NCI-H187 (cell line): ENCODE data around the gene ASIC1.
A peak's percentile ranks its signal among the peaks of the same experiment; 100 is the strongest.
"Not testable (repeated sequence)": the region's sequence is repeated elsewhere in the genome, so short reads cannot be mapped to it uniquely, and the experiment has no call there.

Experiments used
- DNase-seq, 2 experiments: peaks; one replicate each; lab custom pipeline; 2025; lab: John Stamatoyannopoulos, UW

Gene ASIC1

DNA sequence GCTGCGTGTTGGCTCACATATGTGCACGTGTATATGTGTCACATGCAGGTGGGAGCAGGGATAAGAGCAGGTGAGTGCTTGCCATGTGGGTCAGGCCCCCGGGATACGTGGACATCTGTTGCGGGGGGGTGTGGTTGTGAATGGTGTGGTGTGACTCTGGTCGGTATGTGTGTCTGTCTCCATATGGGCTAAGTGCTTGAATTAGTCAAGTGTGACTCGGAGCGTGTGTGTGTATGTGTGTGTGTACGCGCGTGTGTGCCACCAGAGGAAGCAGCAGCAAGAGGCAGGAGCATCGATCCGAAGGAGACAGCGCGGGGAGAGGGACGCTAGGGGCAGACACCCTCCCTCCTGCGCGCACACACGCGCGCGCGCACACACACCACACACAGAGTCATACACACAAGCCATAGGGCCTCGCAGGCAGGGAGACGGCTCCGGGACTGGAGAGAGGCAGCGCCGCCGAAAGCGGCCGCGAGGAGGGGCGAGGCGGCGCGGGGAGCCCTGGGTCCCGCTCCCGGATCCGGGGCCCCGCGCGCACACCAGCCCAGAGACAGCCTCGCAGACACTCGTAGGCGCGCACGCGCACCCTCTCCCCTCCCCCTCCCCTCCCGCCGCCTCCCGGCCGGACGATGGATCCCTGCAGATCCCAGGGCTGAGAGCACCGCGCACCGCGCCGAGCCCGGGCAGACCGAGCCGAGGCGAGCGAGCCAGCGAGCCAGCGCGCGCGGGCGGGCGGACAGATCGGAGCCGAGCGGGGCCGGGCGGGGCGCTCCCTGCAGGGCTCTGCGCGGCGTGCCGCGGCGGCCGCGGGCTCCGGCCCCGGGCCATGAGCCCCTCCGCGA, at the start of gene ASIC1:
ASIC1 (plus strand) TSS at position 597 of the 842 bp plus-strand sequence. CDS start 1,171 bp downstream, outside the sequence.
- DNase-seq, result peak; percentile 68 to 77

- no peak for DNase-seq
Measured at GRCh38 chr12:50013361-50014147, 43.8 kb upstream of the ASIC1 start.

- no peak for DNase-seq
Measured at GRCh38 chr12:50014342-50014741, 43.1 kb upstream of the ASIC1 start.

- DNase-seq, result no peak
Measured at GRCh38 chr12:50016501-50017475, 40.6 kb upstream of the ASIC1 start.

DNA sequence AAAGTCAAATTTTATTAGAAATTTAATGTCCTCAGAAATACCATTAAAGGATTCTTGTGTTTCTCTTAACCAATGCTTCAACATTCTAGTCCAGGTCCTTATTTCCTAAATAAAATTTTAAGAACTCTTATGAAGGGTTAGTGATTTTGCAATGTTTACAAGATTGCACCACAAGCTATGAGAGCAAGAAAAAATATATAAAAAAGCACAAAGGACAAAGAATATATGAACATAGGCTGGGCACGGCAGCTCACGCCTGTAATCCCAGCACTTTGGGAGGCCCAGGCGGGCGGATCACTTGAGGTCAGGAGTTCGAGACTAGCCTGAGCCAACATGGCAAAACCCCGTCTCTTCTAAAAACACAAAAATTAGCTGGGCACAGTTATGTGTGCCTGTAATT, 39.8 kb upstream of the ASIC1 start:
- no peak for DNase-seq

- DNase-seq, result no peak
Measured at GRCh38 chr12:50018154-50018553, 39.2 kb upstream of the ASIC1 start.

GRCh38 chr12:50018968-50019367, 38.4 kb upstream of the ASIC1 start:
- DNase-seq, result no peak

GRCh38 chr12:50019524-50019923, 37.9 kb upstream of the ASIC1 start:
- no peak for DNase-seq

- no peak for DNase-seq
Measured at GRCh38 chr12:50021031-50021430, 36.4 kb upstream of the ASIC1 start.

DNA sequence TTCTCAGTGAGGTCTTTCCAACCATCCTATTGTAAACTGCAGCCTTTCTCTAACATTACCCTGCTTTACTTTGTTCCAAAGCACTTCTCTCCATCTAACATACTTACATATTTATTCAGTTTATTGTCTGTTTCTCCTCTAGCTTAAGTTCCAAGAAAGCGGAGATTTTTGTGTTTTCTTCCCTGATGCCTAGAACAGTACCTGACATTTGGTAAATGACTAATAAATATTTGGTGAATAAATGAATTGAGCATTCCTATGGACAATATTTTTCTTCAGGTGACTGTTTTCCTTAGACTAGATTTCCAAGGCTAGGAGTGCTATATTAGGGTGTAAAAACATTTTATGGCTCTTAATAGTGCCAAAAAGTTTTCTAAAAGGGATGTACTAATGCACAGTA, 34.5 kb upstream of the ASIC1 start:
- no peak for DNase-seq

DNA sequence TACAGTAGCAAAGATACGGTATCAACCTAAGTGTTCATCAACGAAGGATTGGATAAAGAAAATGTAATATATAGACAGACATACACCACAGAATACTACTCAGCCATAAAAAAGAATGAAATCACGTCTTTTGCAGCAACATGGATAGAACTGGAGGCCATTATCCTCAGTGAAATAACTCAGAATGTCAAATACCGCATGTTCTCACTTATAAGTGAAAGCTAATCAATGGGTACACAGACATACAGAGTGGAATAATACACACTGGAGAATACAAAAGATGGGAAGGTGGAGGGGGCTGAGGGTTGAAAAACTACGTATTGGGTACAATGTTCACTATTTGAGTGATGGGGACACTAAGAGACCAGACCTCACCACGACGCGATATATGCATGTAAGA, 33.2 kb upstream of the ASIC1 start:
- DNase-seq, result no peak

DNA sequence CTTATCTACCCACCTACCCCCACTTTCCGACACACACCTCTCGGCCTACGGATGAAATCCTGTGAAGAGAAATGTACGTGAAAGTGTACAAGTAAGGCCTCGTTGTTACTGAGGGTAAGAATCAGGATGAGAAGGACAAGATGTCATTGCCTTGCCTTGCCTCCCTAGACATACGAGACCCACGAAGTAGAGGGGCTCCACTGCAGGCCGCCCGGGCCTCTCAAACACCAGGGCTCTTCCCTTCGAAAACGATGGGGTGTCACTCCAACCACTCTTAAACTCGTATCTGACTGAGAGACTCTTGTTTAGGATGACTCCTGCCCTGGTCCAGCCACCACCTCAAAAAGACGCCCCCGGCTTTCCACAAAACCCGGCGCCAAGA, 32.6 kb upstream of the ASIC1 start:
- no peak for DNase-seq

GRCh38 chr12:50025187-50026059, 32.0 kb upstream of the ASIC1 start, which contains the start of gene RACGAP1:
Gene RACGAP1 (minus strand): TSS chr12:50025494. CDS start chr12:50016715, 8,779 bp downstream.
- DNase-seq, result peak; percentile 98

DNA sequence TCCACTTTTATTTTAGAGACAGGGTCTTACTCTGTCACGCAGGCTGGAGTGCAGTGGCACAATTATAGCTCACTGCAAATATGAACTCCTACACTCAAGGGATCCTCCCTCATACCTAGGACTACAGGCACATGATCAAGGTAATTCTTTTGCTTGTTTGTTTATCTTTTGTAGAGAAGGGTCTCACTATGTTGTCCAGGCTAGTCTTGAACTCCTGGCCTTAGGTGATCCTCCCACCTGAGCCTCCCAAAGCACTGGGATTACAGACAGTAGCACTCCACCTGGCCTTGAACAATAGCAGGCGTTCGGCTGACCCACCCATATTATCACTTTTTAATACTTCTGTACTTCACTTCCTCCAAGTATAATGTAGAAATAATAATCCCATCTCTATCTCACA, 30.7 kb upstream of the ASIC1 start:
- DNase-seq, result no peak

- DNase-seq, result not testable (repeated sequence)
Measured at GRCh38 chr12:50030449-50030848, 26.9 kb upstream of the ASIC1 start.

DNA sequence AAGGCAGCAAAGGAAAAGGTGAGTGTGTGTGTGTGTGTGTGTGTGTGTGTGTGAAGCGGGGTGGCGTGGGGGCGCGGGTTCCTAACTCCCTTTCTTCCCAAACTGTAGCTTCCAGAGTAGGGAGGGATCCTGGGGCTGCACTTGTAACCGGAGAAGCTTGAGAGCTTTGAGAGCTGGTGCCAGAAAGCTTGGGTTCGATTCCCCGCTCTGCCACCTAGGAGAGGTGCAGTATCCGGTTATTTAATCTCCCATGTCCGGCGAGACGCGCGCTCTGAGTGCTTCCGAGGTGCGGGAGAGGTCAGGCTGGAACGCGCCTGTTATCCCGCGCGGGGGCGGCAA, 24.9 kb upstream of the ASIC1 start:
- no peak for DNase-seq

GRCh38 chr12:50032854-50033581, 24.4 kb upstream of the ASIC1 start:
- DNase-seq, result no peak

- no peak for DNase-seq
Measured at GRCh38 chr12:50038336-50038735, 19.1 kb upstream of the ASIC1 start.

GRCh38 chr12:50039151-50039835, 18.1 kb upstream of the ASIC1 start:
- peak; percentile 54 to 77 for DNase-seq

GRCh38 chr12:50040657-50041056, 16.7 kb upstream of the ASIC1 start:
- DNase-seq, result no peak
